Small intestine (tissue), 7 donors: Measurements from ENCODE around the gene SPTBN5. TPM values are rescaled to one million over a fixed set of nuclear protein-coding genes. Genes with fewer than 3 reads are reported as not detected.

Experiments used
- DNase-seq, 2 donors: peaks; one replicate each; pipeline versions ENCODE4 v3.0.0 to v3.0.0-alpha.2; 2013
- FAIRE-seq: peaks from 2 replicates; lab custom pipeline; 2012; peaks lifted over from hg19 to GRCh38; lab: Jason Lieb, UNC
- H3K27ac ChIP-seq, 3 donors: one replicate each; pipeline ENCODE4 v1.5.1; 2013; ENCODE audit warnings: low read length in 2 of 3, mild to moderate bottlenecking in 2 of 3, control low read depth in 1 of 3, inconsistent platforms in 1 of 3, low read depth in 1 of 3, moderate library complexity in 1 of 3
- H3K27me3 ChIP-seq, 3 donors: one replicate each; pipeline ENCODE4 v1.6.1; 2013; ENCODE audit warnings: low read length in 3 of 3, inconsistent platforms in 1 of 3; ENCODE audit not compliant: control insufficient read depth in 3 of 3, insufficient read depth in 3 of 3
- H3K36me3 ChIP-seq, 3 donors: one replicate each; pipeline ENCODE4 v1.6.1; 2013; ENCODE audit warnings: low read length in 3 of 3, inconsistent platforms in 1 of 3, low read depth in 1 of 3, mild to moderate bottlenecking in 1 of 3, moderate library complexity in 1 of 3; ENCODE audit not compliant: control insufficient read depth in 3 of 3, insufficient read depth in 2 of 3
- H3K4me1 ChIP-seq, 3 donors: one replicate each; pipeline ENCODE4 v1.6.1; 2013; ENCODE audit warnings: low read length in 2 of 3, inconsistent platforms in 1 of 3, low read depth in 1 of 3, mild to moderate bottlenecking in 1 of 3, moderate library complexity in 1 of 3; ENCODE audit not compliant: control insufficient read depth in 3 of 3, insufficient read depth in 2 of 3
- H3K4me3 ChIP-seq, 3 donors: one replicate each; pipeline ENCODE4 v1.5.1; 2013; ENCODE audit warnings: low read length in 3 of 3, control low read depth in 1 of 3, inconsistent platforms in 1 of 3, low read depth in 1 of 3, mild to moderate bottlenecking in 1 of 3, moderate library complexity in 1 of 3
- H3K9me3 ChIP-seq, 2 donors: one replicate each; pipeline ENCODE4 v1.6.1; 2013; ENCODE audit warnings: low read depth in 1 of 2, low read length in 1 of 2; ENCODE audit not compliant: control insufficient read depth in 2 of 2, insufficient read depth in 1 of 2
- WGBS, 3 donors: extraction: QIAGEN DNeasy Blood & Tissue Kit; methylation state at CpG; one replicate each; pipeline ENCODE4 v1.1.7; 2013; 5-methylcytosine and 5-hydroxymethylcytosine counted together
- polyA plus RNA-seq, 4 donors: library from polyadenylated mRNA; stranded (reverse) in 3 of 4; unstranded in 1 of 4; fragments of 200-250 nt in 3 of 4; fragments of 120-200 nt in 1 of 4; gene quantifications; one replicate each; pipeline versions ENCODE4 v1.2.1 to v1.2.3, GENCODE V29; 2013
- donor health status: healthy with polysubstance abuse.
- donor health status: control.
- donor health status: control.
- donor health status: Bipolar disorder and iron deficiency.
- donor health status: healthy.

The SPTBN5 gene
- polyA plus RNA-seq, 4 donors, result 0.45 to 1.6 (median 0.57) TPM

DNA sequence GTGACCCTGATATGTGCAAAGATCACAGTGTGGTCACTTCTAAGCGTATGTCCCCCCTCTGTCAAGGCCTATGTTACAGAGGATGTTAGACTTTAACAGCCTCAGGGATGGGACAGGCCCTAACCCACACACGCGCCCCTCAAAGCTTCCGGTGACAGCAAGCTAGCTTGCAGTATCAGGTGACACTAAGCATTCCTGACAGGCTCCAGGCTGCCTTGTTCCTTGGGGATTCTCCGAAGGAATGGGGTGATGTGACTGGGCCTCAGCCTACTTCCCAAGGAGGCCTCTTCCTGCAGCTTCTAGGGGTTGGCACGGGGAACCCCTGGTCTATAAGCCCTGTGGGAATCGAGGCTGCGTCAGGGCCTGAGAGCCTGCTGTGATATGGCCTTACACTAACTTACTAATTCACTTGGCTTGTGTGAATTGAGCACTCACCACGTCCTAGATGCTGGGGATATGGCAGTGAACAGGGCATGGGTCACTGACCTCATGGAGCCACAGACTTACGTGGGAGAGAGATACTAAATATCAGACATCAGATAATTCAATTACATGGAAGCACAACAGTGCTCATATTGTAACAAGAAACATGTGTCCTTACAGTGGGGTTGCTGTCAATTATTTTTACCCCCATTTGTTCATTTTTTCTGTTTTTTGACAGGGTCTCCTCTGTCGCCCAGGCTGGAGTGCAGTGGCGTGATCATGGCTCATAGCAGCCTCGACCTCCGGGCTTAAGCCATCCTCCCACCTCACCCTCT, 11.4 kb upstream of the SPTBN5 start:
- Histone ChIP-seq H3K9me3 (peaks cover 0 to 7% of the 10 kb centered on the region in 2 donors), H3K4me3 (no peak overlapping the region), H3K4me1 (peaks cover 0 to 12% (median 0%) of the 10 kb centered on the region in 3 donors), H3K27me3 (no peaks in the 10 kb centered on the region), H3K27ac (no peak overlapping the region), H3K36me3 (peaks cover 0 to 75% (median 4%) of the 10 kb centered on the region in 3 donors)
- FAIRE-seq (no peak), DNase-seq (no peak)
- 92 to 96% (median 93%) methylated on average over 14 of the region's 14 CpGs for WGBS, 3 donors

- FAIRE-seq, result no peak
- H3K27ac ChIP-seq, result no peak overlapping the region
Observed at GRCh38 chr15:41904541-41905005, 10.7 kb upstream of the SPTBN5 start.

GRCh38 chr15:41903782-41904181, 9.9 kb upstream of the SPTBN5 start:
- no peak for FAIRE-seq
- Histone ChIP-seq H3K27ac (no peak overlapping the region), H3K36me3 (peaks cover 0 to 76% (median 1%) of the 10 kb centered on the region in 3 donors), H3K9me3 (peaks cover 0 to 7% of the 10 kb centered on the region in 2 donors), H3K27me3 (no peaks in the 10 kb centered on the region), H3K4me3 (no peak overlapping the region), H3K4me1 (peaks cover 0 to 5% (median 0%) of the 10 kb centered on the region in 3 donors)
- no peak for DNase-seq
- WGBS, 3 donors, result 91 to 94% (median 93%) methylated on average over 13 of the region's 13 CpGs

More at GRCh38 chr15:41904541-41905005, 10.7 kb upstream of the SPTBN5 start:
- H3K27me3 ChIP-seq, result no peaks in the 10 kb centered on the region
- no peak overlapping the region for H3K4me3 ChIP-seq
- DNase-seq, result peak; percentile 70 to 81
- WGBS, 3 donors, result 16 to 18% (median 18%) methylated on average over 6 of the region's 6 CpGs
- H3K9me3 ChIP-seq, result peaks cover 0 to 7% of the 10 kb centered on the region in 2 donors
- peaks cover 0 to 12% (median 0%) of the 10 kb centered on the region in 3 donors for H3K4me1 ChIP-seq
- H3K36me3 ChIP-seq, result peaks cover 0 to 77% (median 4%) of the 10 kb centered on the region in 3 donors

DNA sequence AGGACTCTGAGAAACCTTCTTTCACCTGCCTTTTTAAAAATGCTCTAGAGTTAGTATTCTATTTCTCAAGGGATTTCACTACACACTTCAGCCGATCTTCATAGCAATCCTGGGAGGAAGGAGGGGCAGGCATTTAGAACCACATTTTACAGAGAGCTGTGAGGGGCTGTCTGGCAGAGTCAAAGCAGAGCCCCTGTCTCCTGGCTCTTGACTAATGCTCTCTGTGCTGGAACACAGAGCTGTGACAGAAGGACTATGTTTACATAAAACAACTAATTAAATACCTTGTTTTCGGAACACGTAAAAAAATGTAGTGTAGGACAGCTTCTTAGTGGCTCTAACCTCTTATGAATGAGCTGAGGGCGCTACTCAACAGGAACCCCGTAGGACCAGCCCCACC, 7.6 kb upstream of the SPTBN5 start:
- H3K4me1 ChIP-seq, result no peaks in the 10 kb centered on the region
- H3K4me3 ChIP-seq, result no peak overlapping the region
- peaks cover 0 to 3% of the 10 kb centered on the region in 2 donors for H3K9me3 ChIP-seq
- H3K27me3 ChIP-seq, result no peaks in the 10 kb centered on the region
- DNase-seq, result no peak
- WGBS, 3 donors, result 84 to 92% (median 89%) methylated on average over 5 of the region's 5 CpGs
- peaks cover 0 to 70% (median 0%) of the 10 kb centered on the region in 3 donors for H3K36me3 ChIP-seq
- H3K27ac ChIP-seq, result no peak overlapping the region
- FAIRE-seq, result no peak

GRCh38 chr15:41900526-41901380, 6.9 kb upstream of the SPTBN5 start:
- FAIRE-seq, result no peak

DNA sequence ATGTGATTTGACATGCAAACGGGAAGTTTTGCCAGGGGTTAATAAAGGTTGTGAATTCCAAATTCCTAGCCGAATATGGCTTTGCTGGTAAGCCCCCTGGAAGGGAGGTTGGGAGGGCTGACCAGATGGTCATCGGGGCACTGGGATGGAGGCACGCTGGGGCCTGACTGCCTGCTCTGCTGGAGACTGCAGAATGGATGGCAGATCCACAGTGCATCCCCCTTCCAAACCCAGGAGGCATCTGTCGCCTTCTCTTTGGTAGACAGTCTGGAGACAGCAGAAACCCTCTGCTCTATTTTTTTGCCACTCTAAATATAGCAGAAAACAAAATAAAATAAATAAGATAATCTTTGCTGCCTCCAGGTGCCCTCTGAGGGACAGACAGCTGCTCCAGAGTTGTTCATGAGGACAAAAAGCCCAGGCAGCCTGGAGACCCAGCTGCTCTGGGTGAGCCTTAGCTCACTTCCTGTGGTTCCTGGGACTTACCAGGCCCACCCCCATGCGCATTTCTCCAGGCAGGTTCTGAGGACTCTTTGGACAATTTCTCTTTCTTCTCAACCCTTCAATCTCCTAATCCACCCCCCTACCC, 6.1 kb upstream of the SPTBN5 start:
- DNase-seq (no peak), FAIRE-seq (no peak)
- Histone ChIP-seq H3K36me3 (peaks cover 0 to 63% (median 0%) of the 10 kb centered on the region in 3 donors), H3K9me3 (no peaks in the 10 kb centered on the region), H3K27ac (no peak overlapping the region), H3K4me3 (no peak overlapping the region), H3K4me1 (peaks cover 0 to 2% (median 0%) of the 10 kb centered on the region in 3 donors), H3K27me3 (no peaks in the 10 kb centered on the region)
- 81 to 89% (median 88%) methylated on average over 6 of the region's 6 CpGs for WGBS, 3 donors

More at GRCh38 chr15:41900526-41901380, 6.9 kb upstream of the SPTBN5 start:
- Histone ChIP-seq H3K4me3 (no peak overlapping the region), H3K27ac (no peak overlapping the region), H3K27me3 (no peaks in the 10 kb centered on the region), H3K9me3 (no peaks in the 10 kb centered on the region), H3K36me3 (peaks cover 0 to 66% (median 0%) of the 10 kb centered on the region in 3 donors), H3K4me1 (no peaks in the 10 kb centered on the region)
- WGBS, 3 donors, result 91 to 92% (median 92%) methylated on average over 36 of the region's 36 CpGs
- no peak for DNase-seq

DNA sequence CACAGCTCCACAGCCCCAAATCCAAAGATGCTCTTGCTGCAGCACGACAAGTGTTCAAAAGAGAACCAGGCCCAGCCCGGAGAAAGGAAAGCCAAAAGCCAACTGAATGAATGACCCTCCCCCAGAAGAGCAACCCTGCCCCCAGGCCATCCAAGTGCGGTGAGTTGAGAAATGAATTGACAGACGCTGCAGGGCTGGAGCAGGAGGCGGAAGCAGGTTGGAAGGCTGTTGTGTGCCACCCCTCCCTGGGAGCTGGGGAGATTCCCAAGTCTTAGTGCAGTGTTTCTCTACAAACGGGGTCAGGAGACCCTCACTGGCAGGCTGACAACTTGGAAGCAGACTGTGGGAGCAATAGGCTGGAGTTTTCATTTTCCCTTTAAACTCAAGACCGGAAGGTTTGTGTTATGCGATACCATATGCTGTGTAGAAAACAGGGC, 3.5 kb upstream of the SPTBN5 start:
- no peaks in the 10 kb centered on the region for H3K27me3 ChIP-seq
- peaks cover 0 to 22% (median 5%) of the 10 kb centered on the region in 3 donors for H3K4me1 ChIP-seq
- H3K4me3 ChIP-seq, result no peak overlapping the region
- DNase-seq, result no peak
- FAIRE-seq, result no peak
- H3K27ac ChIP-seq, result no peak overlapping the region
- H3K36me3 ChIP-seq, result peaks cover 0 to 48% (median 0%) of the 10 kb centered on the region in 3 donors
- H3K9me3 ChIP-seq, result no peaks in the 10 kb centered on the region
- WGBS, 3 donors, result 76 to 95% (median 91%) methylated on average over 8 of the region's 8 CpGs

DNA sequence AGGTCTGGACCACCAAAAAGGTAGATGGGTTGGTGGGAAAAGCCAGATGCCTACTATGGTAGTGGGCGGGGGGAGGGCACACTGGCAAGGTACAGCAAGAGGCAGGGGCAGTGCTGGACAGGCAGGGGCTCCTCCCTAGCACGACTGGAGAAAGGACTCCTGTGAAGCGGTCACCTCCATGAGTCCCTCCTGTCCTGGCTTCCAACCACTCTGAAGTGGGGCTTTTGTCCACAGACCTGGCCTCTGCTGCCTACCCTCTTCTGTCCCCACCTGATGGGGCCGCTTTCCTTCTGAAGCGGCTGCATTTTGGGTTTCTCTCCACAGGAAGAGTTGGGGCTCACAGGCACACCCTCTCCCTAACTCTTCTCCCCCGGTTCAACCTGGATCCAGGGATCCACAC, 2.7 kb upstream of the SPTBN5 start:
- H3K4me1 ChIP-seq, result peaks cover 0 to 22% (median 5%) of the 10 kb centered on the region in 3 donors
- DNase-seq (no peak), FAIRE-seq (no peak)
- peaks cover 0 to 44% (median 0%) of the 10 kb centered on the region in 3 donors for H3K36me3 ChIP-seq
- no peak overlapping the region for H3K4me3 ChIP-seq
- H3K9me3 ChIP-seq, result no peaks in the 10 kb centered on the region
- 92 to 98% (median 94%) methylated on average over 6 of the region's 6 CpGs for WGBS, 3 donors
- no peak overlapping the region for H3K27ac ChIP-seq
- no peaks in the 10 kb centered on the region for H3K27me3 ChIP-seq
